H9 (cell line): Measurements from ENCODE around the gene MYBBP1A. TPM values are rescaled to one million over a fixed set of nuclear protein-coding genes. Genes with fewer than 3 reads are reported as not detected.

ENCODE experiments used
- DNase-seq: peaks from one replicate; pipeline ENCODE4 v3.0.0-alpha.2; 2017
- H2AFZ ChIP-seq: one replicate; pipeline ENCODE4 v1.6.1; 2013; ENCODE audit warnings: mild to moderate bottlenecking, low read length, control low read depth, moderate library complexity
- H2AK5ac ChIP-seq: 2 replicates; pipeline ENCODE4 v1.6.1; 2013; ENCODE audit warnings: low read length, control low read depth, mixed read lengths; ENCODE audit not compliant: insufficient read length
- H2BK120ac ChIP-seq: one replicate; pipeline ENCODE4 v1.6.1; 2013; ENCODE audit warnings: low read depth, mild to moderate bottlenecking, low read length, control low read depth, inconsistent platforms; ENCODE audit not compliant: poor library complexity, severe bottlenecking
- H2BK12ac ChIP-seq: 2 replicates; pipeline ENCODE4 v1.6.1; 2013; ENCODE audit warnings: low read length, control low read depth, mixed read lengths, low read depth; ENCODE audit not compliant: insufficient read length
- H2BK15ac ChIP-seq: 2 replicates; pipeline ENCODE4 v1.6.1; 2013; ENCODE audit warnings: low read depth, low read length, control low read depth
- H2BK20ac ChIP-seq: one replicate; pipeline ENCODE4 v1.6.1; 2013; ENCODE audit warnings: low read depth, mild to moderate bottlenecking, low read length, control low read depth, inconsistent platforms; ENCODE audit not compliant: poor library complexity, severe bottlenecking
- H2BK5ac ChIP-seq: 2 replicates; pipeline ENCODE4 v1.6.1; 2013; ENCODE audit warnings: low read length, control low read depth, mixed read lengths; ENCODE audit not compliant: insufficient read length
- H3K14ac ChIP-seq: 2 replicates; pipeline ENCODE4 v1.6.1; 2013; ENCODE audit warnings: low read length, control low read depth; ENCODE audit not compliant: insufficient read depth
- H3K18ac ChIP-seq: 2 replicates; pipeline ENCODE4 v1.6.1; 2013; ENCODE audit warnings: low read depth, mild to moderate bottlenecking, mixed read lengths, low read length, control low read depth; ENCODE audit not compliant: insufficient read length
- H3K23ac ChIP-seq: 2 replicates; pipeline ENCODE4 v1.6.1; 2013; ENCODE audit warnings: low read length, control low read depth, mixed read lengths, low read depth; ENCODE audit not compliant: insufficient read length
- H3K23me2 ChIP-seq: 2 replicates; pipeline ENCODE4 v1.6.1; 2013; ENCODE audit warnings: low read depth, mild to moderate bottlenecking, mixed read lengths, low read length, control low read depth; ENCODE audit not compliant: insufficient read length, poor library complexity, severe bottlenecking
- H3K27ac ChIP-seq: 2 replicates; pipeline ENCODE4 v1.5.1; 2013; ENCODE audit warnings: low read length, control low read depth, mixed read lengths, low read depth; ENCODE audit not compliant: insufficient read length
- H3K27me3 ChIP-seq: 2 replicates; pipeline ENCODE4 v1.6.1; 2013; ENCODE audit warnings: low read length, control low read depth, inconsistent platforms; ENCODE audit not compliant: insufficient read depth
- H3K4ac ChIP-seq: 2 replicates; pipeline ENCODE4 v1.6.1; 2013; ENCODE audit warnings: low read depth, mild to moderate bottlenecking, control low read depth, inconsistent platforms, low read length, moderate library complexity
- H3K4me1 ChIP-seq: 2 replicates; pipeline ENCODE4 v1.6.1; 2013; ENCODE audit warnings: low read length, control low read depth, inconsistent platforms; ENCODE audit not compliant: insufficient read depth
- H3K4me2 ChIP-seq: 2 replicates; pipeline ENCODE4 v1.6.1; 2013; ENCODE audit warnings: low read length, control low read depth, mixed read lengths; ENCODE audit not compliant: insufficient read length, insufficient read depth
- H3K56ac ChIP-seq: 2 replicates; pipeline ENCODE4 v1.6.1; 2013; ENCODE audit warnings: low read depth, mild to moderate bottlenecking, mixed read lengths, low read length, control low read depth; ENCODE audit not compliant: insufficient read length
- H3K79me1 ChIP-seq: 2 replicates; pipeline ENCODE4 v1.6.1; 2013; ENCODE audit warnings: low read depth, mild to moderate bottlenecking, moderate library complexity, low read length, control low read depth, inconsistent platforms; ENCODE audit not compliant: insufficient read depth, poor library complexity, severe bottlenecking
- H3K79me2 ChIP-seq: 2 replicates; pipeline ENCODE4 v1.6.1; 2013; ENCODE audit warnings: low read length, control low read depth, inconsistent platforms; ENCODE audit not compliant: insufficient read depth
- H3K9ac ChIP-seq: 2 replicates; pipeline ENCODE4 v1.6.1; 2013; ENCODE audit warnings: low read length, control low read depth, mixed read lengths; ENCODE audit not compliant: insufficient read length; ENCODE audit errors: extremely low read depth
- H3K9me3 ChIP-seq: one replicate; pipeline ENCODE4 v1.6.1; 2013; ENCODE audit warnings: low read depth, low read length, inconsistent platforms; ENCODE audit not compliant: control insufficient read depth
- H3T11ph ChIP-seq: one replicate; pipeline ENCODE4 v1.6.1; 2013; ENCODE audit warnings: mild to moderate bottlenecking, low read length, control low read depth, inconsistent platforms
- H4K20me1 ChIP-seq: one replicate; pipeline ENCODE4 v1.6.1; 2013; ENCODE audit not compliant: control insufficient read depth, insufficient read length, insufficient read depth
- H4K5ac ChIP-seq: 2 replicates; pipeline ENCODE4 v1.6.1; 2013; ENCODE audit warnings: low read depth, mild to moderate bottlenecking, mixed read lengths, low read length, control low read depth; ENCODE audit not compliant: insufficient read length
- H4K8ac ChIP-seq: replicated peaks from 2 replicates; pipeline ENCODE4 v1.6.1; 2013; ENCODE audit warnings: low read length, control low read depth, mixed read lengths, low read depth; ENCODE audit not compliant: insufficient read length
- H4K91ac ChIP-seq: 2 replicates; pipeline ENCODE4 v1.6.1; 2013; ENCODE audit warnings: low read depth, mild to moderate bottlenecking, moderate library complexity, mixed read lengths, low read length, control low read depth; ENCODE audit not compliant: insufficient read length
- H3K27ac Mint-ChIP-seq, 3 experiments: 2 replicates in 2 of 3; 3 replicates in 1 of 3; pipeline ENCODE4 v1.8.0; 2020 to 2021; ENCODE audit warnings: mixed read lengths in 3 of 3, mild to moderate bottlenecking in 1 of 3, moderate library complexity in 1 of 3
- H3K27me3 Mint-ChIP-seq: 2 replicates; pipeline ENCODE4 v1.8.0; 2021; ENCODE audit warnings: low read depth, mild to moderate bottlenecking, moderate library complexity, mixed read lengths
- H3K36me3 Mint-ChIP-seq, 3 experiments: 2 replicates in 2 of 3; 3 replicates in 1 of 3; pipeline ENCODE4 v1.8.0; 2020 to 2021; ENCODE audit warnings: low read depth in 3 of 3, mixed read lengths in 3 of 3; ENCODE audit not compliant: insufficient read depth in 1 of 3
- H3K4me1 Mint-ChIP-seq, 2 experiments: 2 replicates each; pipeline ENCODE4 v1.8.0; 2020; ENCODE audit warnings: mixed read lengths in 2 of 2
- H3K4me3 Mint-ChIP-seq, 2 experiments: 2 replicates in 1 of 2; 3 replicates in 1 of 2; pipeline ENCODE4 v1.8.0; 2020 to 2021; ENCODE audit warnings: mild to moderate bottlenecking in 2 of 2, mixed read lengths in 2 of 2, moderate library complexity in 1 of 2
- H3K9me3 Mint-ChIP-seq, 2 experiments: 2 replicates in 1 of 2; 3 replicates in 1 of 2; pipeline ENCODE4 v1.8.0; 2020; ENCODE audit warnings: mild to moderate bottlenecking in 2 of 2, mixed read lengths in 2 of 2, moderate library complexity in 1 of 2
- whole genome bisulfite sequencing: extraction: QIAGEN DNeasy Blood & Tissue Kit; methylation state at CpG from one replicate; pipeline ENCODE4 v1.1.7; 2013; ENCODE audit warnings: missing lambda C conversion rate, low lambda C conversion rate, mixed read lengths; ENCODE audit not compliant: insufficient read length; ENCODE audit errors: extremely low coverage; 5-methylcytosine and 5-hydroxymethylcytosine counted together
- total RNA-seq: library from RNA; stranded (reverse); gene quantifications from 2 replicates; pipeline ENCODE4 v1.2.1, GENCODE V29; 2021
- TF ChIP-seq, protein P1 (sequence below): fragments of 200-600 bp; sonication (generic); conservative IDR thresholded peaks from 3 replicates; pipeline ENCODE4 v1.8.0; 2021; ENCODE audit warnings: antibody characterized with exemption, mild to moderate bottlenecking

Gene MYBBP1A
- total RNA-seq, 1 experiment from 2014 or later: 181 TPM

DNA sequence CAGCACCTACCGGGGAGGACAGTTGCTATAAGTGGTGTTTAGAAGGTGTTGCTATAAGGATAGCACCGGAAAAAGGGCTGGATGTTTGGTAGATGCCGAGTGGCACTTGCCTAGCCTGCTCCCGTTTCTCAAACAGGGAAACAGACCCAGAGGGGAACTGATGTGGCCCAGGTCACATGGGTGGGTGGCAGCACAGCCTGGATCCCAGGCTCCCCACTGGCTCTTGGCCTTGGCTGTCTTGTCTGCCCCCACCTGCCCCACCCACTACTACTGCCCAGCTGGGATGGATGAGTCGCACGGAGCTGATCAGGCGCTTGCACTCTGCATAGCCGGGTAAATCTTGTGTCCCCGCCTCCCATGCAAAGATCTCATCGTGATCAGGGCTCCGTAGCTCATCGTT lies 36.3 kb upstream of the MYBBP1A start:
- H3K23ac ChIP-seq: no peak overlapping the region
- no peaks in the 10 kb centered on the region; a peak in 1 of 7 replicates for H3K36me3 Mint-ChIP-seq
- no peak overlapping the region for H4K91ac ChIP-seq
- no peak overlapping the region for H2BK20ac ChIP-seq
- H3K27me3 Mint-ChIP-seq: peaks cover 31% of the 10 kb centered on the region
- H3K9ac ChIP-seq: no peak overlapping the region
- no peak overlapping the region for H2AK5ac ChIP-seq
- H3K4me3 Mint-ChIP-seq: no peak overlapping the region
- H3K27ac ChIP-seq: no peak overlapping the region
- peaks cover 4 to 18% of the 10 kb centered on the region in 2 experiments for H3K4me1 Mint-ChIP-seq
- H2BK120ac ChIP-seq: no peak overlapping the region
- TF ChIP-seq, protein P1, sequence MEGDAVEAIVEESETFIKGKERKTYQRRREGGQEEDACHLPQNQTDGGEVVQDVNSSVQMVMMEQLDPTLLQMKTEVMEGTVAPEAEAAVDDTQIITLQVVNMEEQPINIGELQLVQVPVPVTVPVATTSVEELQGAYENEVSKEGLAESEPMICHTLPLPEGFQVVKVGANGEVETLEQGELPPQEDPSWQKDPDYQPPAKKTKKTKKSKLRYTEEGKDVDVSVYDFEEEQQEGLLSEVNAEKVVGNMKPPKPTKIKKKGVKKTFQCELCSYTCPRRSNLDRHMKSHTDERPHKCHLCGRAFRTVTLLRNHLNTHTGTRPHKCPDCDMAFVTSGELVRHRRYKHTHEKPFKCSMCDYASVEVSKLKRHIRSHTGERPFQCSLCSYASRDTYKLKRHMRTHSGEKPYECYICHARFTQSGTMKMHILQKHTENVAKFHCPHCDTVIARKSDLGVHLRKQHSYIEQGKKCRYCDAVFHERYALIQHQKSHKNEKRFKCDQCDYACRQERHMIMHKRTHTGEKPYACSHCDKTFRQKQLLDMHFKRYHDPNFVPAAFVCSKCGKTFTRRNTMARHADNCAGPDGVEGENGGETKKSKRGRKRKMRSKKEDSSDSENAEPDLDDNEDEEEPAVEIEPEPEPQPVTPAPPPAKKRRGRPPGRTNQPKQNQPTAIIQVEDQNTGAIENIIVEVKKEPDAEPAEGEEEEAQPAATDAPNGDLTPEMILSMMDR: no peak
- H2BK5ac ChIP-seq: no peak overlapping the region
- no peak overlapping the region for H2BK15ac ChIP-seq
- no peaks in the 10 kb centered on the region; the same call in 1 of the 2 replicates for H3K27me3 ChIP-seq
- no peaks in the 10 kb centered on the region for H3K4me1 ChIP-seq
- no peak overlapping the region for H4K5ac ChIP-seq
- no peak overlapping the region for H3K4me2 ChIP-seq
- no peak overlapping the region for H2AFZ ChIP-seq
- H3K79me2 ChIP-seq: no peaks in the 10 kb centered on the region
- no peaks in the 10 kb centered on the region for H3K79me1 ChIP-seq
- no peak overlapping the region for H3K14ac ChIP-seq
- H2BK12ac ChIP-seq: no peak overlapping the region
- DNase-seq: no peak
- H3K9me3 ChIP-seq: no peaks in the 10 kb centered on the region
- no CpG with 5 or more reads among the region's 12 CpGs for WGBS
- no peak overlapping the region for H3T11ph ChIP-seq
- H4K20me1 ChIP-seq: no peaks in the 10 kb centered on the region
- H3K27ac Mint-ChIP-seq: no peak overlapping the region
- H3K23me2 ChIP-seq: no peaks in the 10 kb centered on the region
- H4K8ac ChIP-seq: no peak overlapping the region
- no peaks in the 10 kb centered on the region for H3K9me3 Mint-ChIP-seq
- no peak overlapping the region for H3K56ac ChIP-seq
- H3K18ac ChIP-seq: no peak overlapping the region
- no peak overlapping the region for H3K4ac ChIP-seq
